Hepatic stellate cell (primary cell): ENCODE results near the gene PRKN.

Experiments used
- DNase-seq: peaks from one replicate; pipeline ENCODE4 v3.0.0; 2011; ENCODE audit warnings: low spot score

Gene PRKN

DNA sequence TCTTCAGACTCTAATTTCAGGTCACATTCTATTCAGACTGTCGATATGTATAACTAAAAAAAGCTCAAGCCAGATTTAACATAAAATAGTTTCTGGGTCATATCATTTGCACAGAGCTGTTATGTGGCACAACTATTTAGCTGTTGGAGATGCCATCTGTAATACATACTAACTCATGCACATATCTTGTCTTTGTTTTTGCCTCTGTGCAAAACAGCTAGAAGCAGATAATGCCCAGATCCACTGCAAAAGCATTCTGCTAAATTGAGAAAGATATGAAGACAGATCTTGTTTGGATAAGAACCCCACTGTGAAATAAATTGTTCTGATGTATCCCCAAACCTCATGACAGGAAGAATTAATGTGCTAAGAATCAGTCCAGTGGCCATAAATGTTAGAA is 930.9 kb downstream of the PRKN start:
- no peak for DNase-seq

DNA sequence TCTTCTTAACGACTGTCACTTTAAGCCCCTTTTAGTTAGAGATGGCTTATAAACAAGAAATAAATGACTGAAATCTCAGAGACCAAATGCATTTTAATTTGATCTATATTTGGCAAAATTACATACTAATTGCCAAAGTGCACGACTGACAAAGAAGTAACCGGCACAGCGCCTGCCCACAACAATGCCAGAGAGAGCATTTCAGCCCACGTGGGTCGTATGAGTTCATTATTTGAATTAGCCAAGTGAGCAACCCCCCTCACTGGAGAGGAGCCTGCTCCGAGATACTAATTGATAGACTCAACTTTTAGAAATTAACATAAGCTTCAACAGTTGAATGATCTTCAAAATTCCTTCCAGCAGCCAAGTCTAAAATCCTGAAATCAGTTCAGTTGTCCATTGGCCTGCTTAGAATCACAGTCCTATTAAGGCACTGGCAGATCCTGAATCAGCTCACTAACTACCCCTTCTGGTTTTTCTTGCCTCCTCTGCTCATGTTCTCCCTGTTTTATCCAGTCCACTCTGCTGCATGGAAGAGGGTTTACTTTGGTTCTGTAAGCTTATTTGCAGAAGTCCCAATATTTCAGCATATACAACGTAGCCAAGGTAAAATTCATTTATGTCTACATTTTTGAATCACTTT is 934.6 kb downstream of the PRKN start:
- no peak for DNase-seq

DNA sequence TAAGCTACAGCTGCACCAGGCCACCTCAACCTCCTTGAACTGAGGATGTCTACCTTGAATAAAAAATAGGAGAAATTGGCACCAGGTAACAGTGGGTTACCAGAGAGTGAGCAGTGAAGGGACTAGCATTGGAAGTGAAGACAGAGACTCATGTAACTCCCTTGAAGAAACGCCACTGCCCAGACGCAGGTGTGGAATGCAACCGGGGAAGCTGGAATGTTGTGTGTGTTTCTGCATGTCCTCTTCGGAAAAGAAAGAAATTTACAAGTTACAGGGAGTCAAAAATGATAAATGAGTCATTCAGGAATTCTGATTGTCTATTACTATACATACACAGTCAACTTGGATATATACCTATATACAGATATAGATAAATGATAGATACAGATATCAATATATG is 939.0 kb downstream of the PRKN start:
- DNase-seq = no peak

DNA sequence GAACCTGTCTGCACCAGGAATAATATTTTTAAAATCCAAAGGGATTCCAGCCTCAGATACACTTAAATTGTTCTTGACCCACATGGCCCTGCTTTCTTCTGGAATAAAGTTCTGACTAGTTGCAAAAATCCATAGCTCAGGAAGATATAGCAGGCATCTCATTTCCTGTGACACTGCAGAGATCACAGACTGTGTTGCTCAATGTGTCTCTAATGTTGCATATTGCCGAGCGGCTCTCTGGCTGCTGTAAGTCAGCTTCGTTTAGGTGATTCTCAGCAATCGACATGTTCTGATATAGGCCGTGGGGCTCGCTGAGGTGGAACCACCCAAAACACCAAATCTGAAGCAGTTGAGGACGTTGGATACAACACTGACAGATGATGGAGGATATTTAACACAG is 955.4 kb downstream of the PRKN start:
- no peak for DNase-seq

DNA sequence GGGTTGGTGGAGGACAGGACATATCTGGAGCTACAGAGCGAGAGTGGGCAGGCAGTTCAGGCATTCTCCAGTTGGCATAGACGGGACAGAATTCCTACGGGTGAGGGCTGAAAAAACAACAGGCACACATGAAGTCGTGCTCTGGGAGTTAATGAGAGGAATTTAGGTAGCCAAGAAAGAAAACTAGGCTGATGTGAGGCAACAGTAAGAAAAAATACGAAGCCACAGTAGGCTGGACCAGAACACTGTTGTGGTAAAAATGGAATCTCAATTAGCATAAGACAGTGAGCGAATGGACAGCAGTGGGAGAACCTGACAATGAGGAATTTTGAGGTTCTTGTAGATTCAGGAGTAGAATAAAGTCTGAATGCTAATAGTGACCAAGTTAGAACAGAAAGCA is 965.6 kb downstream of the PRKN start:
- no peak for DNase-seq

DNA sequence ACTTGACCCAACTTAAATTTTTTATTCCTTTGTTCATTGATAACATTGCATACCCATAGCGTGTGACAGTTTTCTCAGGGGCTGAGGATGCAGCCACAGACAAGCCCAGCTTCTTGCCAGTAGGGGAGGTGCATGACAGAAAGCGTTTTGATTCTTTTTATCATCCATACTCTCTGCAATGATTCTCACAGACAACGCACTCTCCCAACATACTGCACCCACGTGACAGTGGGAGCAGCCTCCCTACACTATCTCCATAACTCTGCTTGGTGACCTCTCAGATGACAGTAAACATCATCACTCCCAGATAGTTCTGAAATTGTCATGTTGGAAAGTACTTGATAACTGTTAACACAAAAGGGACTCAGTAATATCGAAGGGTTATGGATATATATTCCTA is 972.5 kb downstream of the PRKN start:
- no peak for DNase-seq

DNA sequence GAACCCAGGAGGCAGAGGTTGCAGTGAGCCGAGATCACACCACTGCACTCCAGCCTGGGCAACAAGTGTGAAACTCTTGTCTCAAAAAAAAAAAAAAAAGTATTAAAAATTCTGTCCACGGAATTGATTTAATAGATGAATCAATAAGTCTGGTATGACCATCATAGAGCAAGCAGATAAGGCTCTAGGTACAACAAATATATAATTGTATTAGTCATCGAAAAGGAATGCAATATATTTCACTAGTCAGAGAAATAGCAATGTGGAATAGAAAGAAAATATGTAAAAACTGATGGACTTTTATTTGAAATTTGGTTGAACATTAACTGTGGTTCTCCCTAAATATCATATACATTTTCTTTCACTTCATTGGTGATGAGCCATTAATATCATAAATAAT is 976.9 kb downstream of the PRKN start:
- DNase-seq = no peak

DNA sequence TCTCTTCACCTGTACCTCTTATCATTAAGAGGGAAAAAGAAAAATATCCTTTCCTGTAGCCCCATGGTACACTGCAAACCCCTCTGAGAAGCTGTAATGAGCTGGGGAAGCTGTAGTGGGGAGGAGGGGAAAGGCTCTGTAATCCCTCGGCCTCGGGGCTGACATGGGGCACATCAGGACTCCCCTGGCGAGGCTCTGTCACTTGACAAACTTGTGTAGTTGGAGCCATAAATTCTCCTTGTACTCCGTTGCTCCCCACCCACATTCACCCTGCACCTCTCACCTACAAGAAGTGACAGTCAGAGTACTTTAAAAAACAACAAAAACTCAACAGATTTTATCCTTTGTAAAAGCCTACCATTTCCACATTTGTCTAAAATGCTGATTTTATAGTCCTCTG is 978.0 kb downstream of the PRKN start:
- no peak for DNase-seq

DNA sequence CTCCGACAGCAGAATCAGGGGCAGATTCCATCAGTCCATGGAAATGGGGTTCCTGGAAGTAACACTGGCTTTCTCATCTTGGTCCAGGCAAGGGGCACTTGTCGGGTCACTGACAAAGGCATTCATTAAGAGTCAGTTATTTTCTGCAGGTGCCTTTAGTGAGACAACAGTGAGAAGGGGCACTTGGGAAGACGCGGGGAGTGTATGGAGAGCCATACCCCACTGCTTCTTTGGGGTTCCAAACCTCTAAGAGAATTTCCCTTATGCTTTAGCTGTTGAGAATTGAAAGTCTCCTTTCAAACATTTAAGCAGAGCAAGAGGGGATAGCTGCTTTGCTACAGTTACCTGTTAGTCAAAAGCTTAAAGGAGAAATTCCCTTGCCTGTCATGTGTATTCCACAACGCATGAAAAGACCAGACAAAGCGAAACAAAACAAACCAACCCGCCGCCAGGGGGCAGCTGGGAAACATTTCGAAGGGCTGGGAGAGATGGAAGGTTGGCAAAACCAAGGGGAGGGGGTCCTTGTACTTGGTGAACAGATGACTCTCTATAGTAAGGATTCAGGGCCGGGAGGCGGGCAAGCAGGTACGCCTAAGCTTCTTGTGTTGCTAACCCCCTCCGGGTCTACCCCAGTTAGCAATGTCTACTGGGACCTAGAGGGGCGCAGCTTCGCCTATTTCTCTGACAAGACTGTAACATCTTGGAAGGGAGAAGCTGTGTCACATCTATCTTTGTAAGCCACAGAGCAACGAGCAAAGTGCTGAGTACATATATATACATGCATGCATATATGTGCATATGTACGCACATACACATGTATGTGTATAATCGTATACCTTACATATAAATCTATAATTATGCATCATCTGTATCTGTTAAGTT is 978.8 kb downstream of the PRKN start:
- DNase-seq = no peak

DNA sequence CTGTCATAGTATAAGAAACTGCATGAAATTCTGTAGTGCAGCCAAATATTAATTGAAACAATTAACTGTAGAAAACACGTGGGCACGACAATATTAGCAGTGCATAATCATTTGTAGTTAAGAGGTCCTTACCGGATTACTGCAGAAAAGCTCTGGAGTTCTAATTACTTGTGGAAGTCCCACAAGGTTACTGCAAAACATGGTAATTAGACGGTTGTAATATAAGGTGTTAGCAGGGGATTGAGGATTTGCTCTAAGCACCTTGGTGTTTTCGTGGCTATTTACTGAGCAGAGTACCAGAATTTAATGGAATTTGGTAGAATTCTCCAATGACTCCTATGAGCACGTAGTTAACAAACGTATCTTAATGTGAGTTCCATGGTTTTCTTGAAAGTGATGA is 980.1 kb downstream of the PRKN start:
- DNase-seq = no peak

DNA sequence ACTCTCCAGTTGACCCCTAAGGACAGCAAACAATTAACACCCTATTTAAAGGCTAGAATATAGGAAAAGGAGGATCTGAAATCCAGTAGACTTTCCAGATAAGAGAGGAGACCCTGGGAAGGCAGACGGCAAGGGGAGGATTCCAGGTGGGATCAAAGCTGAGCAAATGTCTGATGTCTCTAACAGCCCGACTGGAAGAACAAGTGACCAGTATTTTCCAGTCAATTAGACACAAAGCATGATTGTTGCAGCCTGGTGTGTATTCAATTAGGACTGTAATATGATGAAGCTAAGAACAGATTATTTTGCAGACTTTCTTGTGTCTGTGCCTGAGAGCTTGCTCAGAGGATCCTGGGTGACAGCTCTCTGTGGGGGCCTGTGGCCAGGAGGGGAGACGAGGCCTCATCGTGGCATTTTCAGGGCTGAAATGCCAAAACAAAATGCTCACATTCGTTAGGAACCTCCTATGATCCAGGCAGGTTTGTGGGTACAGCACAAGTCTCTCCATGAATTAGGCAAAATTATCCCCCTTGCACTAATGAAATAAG is 981.9 kb downstream of the PRKN start:
- no peak for DNase-seq

DNA sequence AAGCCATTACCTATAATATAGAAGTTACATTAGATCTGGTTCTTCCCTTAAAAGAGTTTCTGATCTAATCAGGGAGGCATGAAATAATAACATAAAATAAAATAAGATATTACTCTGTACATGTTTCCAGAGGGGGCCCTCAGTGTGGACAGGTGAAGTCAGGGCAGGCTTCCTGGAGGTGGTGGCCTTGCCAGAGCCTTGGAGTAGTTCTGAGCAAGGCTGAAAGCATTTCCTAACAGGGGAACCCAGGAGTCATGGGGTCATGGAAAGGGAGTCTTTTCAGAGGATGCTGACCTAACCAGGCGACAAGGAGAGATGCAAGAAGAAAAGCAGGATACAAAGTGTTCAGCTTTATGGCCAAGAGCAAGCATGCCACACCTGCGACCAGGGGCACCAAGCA is 982.4 kb downstream of the PRKN start:
- no peak for DNase-seq

DNA sequence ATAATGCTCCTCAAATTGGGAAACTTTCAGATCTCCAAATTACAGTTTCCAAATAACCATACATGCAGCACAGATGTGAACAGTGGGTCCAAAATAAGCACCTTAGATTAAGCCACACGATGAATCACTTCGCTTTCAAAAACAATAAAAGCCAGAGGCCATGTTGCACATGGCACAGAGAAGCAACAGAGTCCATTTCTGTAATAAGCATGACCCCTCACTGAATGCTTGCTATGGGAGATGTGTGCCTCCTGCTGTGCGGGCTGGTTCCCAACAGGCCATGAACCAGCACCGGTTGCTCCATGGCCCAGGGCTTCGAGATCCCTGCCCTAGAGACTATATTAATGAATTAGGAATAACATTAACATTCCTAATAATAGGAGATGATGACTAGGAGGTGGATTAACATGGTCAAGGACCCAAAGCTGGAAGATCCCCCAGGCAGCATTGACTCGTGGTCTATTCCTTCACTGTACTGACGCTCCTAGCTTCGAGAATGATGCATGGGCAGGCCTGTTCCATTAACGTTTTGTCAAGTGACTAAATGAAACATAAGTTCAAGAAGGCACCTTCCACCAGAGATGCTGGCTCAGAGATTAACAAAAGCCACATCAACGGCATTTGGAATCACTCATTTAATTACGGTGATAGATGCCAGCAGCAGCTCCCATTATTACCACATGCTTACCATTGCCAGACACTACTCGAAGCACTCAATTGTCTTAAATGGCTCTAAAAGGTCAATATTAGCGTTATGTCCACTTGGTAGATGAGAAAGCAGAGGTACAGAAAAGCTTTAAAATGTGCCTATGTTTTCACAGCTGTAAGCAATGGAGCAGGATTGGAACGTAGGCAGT is 983.1 kb downstream of the PRKN start:
- no peak for DNase-seq

DNA sequence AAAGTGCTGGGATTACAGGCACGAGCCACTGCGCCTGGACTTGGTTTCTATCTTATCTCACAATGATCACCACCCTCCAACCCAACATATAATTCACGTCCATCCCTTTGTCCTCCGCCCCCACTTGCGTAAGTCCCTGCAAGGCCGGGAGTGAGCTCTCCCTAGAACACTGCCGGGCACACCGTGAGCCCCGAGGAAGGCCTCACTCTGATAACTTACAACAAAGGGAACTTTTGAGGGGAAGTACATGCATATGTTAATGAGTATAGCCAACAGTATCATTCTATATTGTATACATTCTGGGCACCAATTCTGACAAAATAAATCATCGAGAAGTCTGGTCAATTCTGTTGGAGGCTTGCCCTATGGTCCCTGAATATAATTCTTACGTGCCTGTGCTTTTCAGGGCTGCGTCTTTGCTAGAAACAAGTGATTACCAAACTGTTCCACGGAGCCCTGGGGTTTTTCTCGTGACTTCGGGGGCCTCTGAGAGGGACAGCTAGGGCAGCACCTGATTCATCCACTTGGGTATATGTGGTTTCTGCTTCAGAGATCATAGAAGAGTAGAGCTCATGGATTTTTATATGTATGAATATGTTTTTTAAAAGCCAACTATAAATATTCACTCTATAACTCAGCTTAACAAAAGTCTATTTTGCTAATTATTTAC is 983.9 kb downstream of the PRKN start:
- DNase-seq = no peak

DNA sequence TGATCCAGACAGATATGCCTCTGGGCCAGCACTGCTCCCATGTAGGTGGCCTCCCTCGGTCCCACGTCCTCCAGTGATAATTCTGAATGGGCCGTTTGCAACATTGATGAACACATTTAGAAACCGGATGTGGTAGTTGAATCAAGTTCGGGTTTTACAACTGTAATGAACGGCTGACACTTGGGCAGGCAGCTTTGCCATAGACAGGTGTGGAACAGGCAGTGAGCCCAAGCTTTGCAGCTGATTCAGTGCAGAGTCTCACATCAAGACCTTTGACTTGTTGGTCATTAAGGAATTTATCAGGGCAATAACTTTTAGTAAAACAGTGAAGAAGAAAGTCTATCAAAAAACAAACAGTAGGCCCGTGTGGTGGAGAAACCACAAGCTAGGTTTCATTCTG is 987.1 kb downstream of the PRKN start:
- DNase-seq = no peak

DNA sequence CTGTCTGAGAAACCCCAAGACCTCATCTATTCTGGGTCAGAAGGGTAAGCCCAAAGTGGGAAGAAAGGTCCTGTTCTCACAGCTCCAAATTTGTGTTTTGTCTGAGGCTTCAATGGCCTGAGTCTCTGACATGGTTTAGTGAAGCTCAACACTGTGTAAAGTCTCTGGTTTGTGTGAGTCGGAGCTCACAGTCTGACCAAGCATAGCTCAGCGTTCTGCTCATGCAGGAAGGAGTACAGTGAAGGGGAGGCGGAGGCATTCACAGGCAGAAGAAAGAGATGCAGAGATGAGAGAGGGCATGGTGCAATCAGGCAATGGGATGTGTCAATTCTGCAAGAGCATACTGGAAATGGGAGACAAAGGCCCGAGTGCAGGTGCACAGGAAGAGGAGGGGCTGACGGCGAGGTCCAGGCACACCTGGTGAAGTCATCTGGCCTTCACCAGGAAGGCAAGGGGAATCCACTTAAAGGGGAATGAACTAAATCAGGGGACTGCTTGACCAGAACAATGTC is 990.7 kb downstream of the PRKN start:
- no peak for DNase-seq

DNA sequence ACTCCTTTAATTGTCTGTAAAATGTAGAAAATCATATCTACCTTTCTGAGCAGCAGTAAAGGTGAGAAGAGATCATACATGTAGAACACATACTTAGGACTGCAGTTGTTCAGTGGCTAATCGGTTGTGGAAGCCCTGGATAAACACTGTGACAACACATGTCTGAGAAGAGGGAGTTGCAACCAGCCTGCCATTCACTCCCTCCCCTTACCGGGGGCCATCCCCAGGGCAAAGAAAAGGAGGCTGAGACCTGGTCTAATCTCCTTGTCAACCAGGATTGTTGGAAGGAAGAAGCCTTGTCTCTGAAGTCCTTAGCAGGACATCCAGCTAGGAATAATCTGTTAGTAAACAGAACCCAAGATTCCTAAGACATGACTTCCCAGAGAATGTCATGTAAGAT is 991.2 kb downstream of the PRKN start:
- DNase-seq = no peak

DNA sequence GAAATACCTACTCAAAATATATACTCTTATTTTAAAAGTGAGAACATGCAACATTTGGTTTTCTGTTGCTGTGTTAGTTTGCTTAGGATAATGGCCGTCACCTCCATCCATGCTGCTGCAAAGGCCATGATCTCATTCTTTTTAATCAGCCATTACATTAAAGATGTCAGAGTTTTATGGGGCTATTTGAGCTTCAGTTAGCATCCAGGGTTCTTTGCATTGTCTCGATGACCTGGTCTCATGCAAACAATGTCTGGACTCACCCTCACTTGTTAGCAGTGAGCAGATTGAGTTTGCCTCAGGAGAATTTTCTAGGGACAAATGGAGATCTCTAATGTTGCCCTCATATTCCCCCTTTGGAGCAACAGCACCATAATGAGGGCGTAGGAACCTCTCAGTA is 995.0 kb downstream of the PRKN start:
- no peak for DNase-seq

DNA sequence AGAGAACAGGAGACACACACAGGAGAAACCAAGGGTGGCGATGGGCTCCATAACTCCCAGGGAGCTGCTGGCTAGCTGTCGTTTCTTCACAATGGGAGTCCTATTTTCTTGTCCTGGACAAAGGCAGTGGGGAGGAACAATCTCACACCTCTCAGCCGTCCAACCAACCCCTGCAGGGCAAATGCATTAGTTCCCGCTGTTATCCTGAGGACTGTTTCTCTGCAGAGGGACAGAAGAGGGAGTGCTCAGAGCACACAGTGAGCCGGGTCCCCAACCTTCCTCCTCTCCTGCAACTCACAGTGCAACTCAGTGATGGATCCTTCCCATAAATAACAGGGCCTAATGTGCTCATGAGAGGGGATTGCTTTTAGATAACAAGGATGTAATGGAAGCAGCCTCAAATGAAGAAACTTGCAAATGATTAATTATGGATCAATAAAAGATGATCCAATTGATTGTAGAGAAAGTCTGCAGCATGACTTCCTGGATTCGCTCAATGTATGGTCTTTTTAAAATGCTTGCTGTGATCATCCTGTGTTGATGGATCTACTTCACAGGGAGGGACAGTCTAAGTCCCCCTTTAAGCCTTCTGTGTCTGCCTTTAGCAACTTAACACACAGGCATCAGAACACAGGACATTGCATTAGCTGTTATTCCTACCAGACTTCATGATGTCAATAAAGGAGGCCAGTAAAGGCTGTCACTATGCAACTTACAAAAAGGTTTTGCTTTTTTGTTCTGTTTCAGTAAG is 1000.3 kb downstream of the PRKN start:
- DNase-seq = no peak

DNA sequence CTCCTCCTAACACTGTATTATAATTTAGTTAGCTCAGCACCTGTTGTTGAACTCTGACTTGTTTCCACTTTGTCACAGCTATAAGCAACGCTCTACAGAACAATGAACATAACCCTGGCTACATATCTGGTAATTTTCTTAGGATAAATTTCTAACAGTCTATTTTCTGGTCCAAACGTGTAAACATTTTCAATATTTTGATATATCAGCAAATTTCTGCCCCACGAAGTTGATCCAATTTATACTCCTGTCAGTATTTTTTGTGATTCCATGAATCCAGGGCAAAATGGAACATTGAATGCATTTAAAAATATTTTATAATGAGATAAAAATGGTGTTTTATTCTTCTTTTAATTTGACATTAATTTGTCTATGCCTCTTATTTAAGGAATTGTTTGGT is 1005.2 kb downstream of the PRKN start:
- no peak for DNase-seq

DNA sequence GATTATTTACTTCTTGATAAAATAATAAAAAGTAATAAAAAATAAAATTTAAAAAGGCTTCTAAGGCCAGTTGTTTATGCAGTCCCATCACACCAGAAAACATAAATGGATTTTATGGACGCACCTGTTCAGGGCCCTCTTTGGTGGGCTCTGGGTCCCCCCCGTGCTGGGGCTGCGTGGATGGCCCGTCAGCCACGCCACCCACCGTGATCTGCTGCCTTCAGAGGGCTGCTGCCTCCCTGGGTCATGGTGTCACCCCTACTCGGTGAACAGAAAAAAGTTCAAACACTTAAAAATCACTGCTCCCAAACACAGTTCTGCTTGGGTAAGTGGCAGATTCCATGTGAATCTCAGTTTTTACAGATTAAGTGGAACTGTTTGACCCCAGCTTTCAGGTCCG is 1006.1 kb downstream of the PRKN start:
- no peak for DNase-seq
